NT2/D1 (cell line): ENCODE measurements around the gene ANGPT4.

Experiments
- SUZ12 ChIP-seq: IDR thresholded peaks from 2 replicates; pipeline ENCODE4 v1.6.1; 2011; ENCODE audit not compliant: insufficient read length, insufficient read depth; ENCODE audit errors: extremely low read depth
- YY1 ChIP-seq: IDR thresholded peaks from 2 replicates; pipeline ENCODE4 v1.6.1; 2011; ENCODE audit not compliant: insufficient read length, insufficient read depth
- ZNF274 ChIP-seq: IDR thresholded peaks from 2 replicates; pipeline ENCODE4 v1.6.1; 2011; ENCODE audit warnings: mild to moderate bottlenecking, low read depth, low read length

DNA sequence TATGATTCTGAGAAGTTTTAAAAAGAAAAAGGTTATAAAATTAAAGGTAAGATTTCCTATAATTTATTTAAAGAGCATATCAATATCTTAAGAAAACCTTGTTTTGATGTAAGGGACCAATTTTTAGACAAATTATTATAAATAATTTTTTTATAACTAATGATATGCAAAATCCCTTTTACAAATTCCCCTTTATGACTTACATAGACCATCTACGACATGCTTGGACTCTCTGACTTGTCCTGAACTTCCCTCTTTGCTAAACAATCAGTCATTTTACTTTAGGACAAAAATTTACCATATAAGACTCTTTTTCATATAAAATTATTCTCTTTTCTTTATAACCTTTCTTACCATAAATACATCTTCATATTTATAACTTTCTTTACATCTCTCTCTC, 15.3 kb upstream of the ANGPT4 start:
- no peak for TF ChIP-seq YY1
- no peak for TF ChIP-seq ZNF274
- no peak for TF ChIP-seq SUZ12
